ENCODE data around the gene MACO1.

DNA sequence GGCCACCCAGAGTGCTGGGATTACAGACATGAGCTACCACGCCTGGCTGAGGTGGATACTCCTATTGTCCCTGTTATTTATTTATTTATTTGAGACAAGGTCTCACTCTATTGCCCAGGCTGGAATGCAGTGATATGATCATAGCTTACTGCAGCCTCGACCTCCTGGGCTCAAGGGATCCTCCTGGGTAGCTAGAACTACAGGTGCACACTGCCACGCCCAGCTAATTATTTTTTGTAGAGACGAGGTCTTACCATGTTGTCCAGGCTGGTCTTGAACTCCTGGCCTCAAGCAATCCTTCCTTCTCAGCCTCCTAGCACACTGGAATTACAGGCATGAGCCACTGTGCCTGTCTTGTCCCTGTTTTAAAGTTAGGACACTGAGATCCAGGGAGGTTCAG, 117.9 kb downstream of the MACO1 start:
- TF ChIP-seq, protein P1, sequence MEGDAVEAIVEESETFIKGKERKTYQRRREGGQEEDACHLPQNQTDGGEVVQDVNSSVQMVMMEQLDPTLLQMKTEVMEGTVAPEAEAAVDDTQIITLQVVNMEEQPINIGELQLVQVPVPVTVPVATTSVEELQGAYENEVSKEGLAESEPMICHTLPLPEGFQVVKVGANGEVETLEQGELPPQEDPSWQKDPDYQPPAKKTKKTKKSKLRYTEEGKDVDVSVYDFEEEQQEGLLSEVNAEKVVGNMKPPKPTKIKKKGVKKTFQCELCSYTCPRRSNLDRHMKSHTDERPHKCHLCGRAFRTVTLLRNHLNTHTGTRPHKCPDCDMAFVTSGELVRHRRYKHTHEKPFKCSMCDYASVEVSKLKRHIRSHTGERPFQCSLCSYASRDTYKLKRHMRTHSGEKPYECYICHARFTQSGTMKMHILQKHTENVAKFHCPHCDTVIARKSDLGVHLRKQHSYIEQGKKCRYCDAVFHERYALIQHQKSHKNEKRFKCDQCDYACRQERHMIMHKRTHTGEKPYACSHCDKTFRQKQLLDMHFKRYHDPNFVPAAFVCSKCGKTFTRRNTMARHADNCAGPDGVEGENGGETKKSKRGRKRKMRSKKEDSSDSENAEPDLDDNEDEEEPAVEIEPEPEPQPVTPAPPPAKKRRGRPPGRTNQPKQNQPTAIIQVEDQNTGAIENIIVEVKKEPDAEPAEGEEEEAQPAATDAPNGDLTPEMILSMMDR (IDR thresholded peaks at IDR 0.05; ENCODE audit: low read depth, low read length, missing input control), result no peak
- TF ChIP-seq, protein P2, sequence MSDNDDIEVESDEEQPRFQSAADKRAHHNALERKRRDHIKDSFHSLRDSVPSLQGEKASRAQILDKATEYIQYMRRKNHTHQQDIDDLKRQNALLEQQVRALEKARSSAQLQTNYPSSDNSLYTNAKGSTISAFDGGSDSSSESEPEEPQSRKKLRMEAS (IDR thresholded peaks at IDR 0.05), result no peak
- TF ChIP-seq RXRA (IDR thresholded peaks at IDR 0.05) (no peak), RAD21 (IDR thresholded peaks at IDR 0.05) (no peak), YY1 (IDR thresholded peaks at IDR 0.05) (no peak), JUND (IDR thresholded peaks at IDR 0.05) (no peak), HNF4G (IDR thresholded peaks at IDR 0.05) (no peak), SP1 (IDR thresholded peaks at IDR 0.05) (no peak), TAF1 (conservative IDR thresholded peaks at IDR 0.05) (no peak), GABPA (IDR thresholded peaks at IDR 0.05 in 1 of 2, conservative IDR thresholded peaks at IDR 0.05 in 1 of 2) (no peak), NR2F2 (IDR thresholded peaks at IDR 0.05) (no peak)
- TF ChIP-seq, protein P3, sequence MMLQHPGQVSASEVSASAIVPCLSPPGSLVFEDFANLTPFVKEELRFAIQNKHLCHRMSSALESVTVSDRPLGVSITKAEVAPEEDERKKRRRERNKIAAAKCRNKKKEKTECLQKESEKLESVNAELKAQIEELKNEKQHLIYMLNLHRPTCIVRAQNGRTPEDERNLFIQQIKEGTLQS (IDR thresholded peaks at IDR 0.05), result no peak
